ENCODE results near the gene GRHL1. TPM values are rescaled to one million over a fixed set of nuclear protein-coding genes. Genes with fewer than 3 reads are reported as not detected.

The GRHL1 gene
- total and polyA plus RNA-seq, 2 of the 8 experiments (the other 6 are each of a cell fraction or from before 2014, with no cell fraction given): 1.3 to 3.6 TPM

- Histone ChIP-seq H3K4me3 (ENCODE audit: extremely low read depth in 1 of 4, insufficient read depth in 2 of 4, low read depth in 3 of 4, low read length in 4 of 4) (no peak overlapping the region), H3K23me2 (ENCODE audit: low read depth, low read length) (no peaks in the 10 kb centered on the region), H2AFZ (ENCODE audit: low read length) (no peak overlapping the region)
- no peak for TF ChIP-seq FOSL1 (IDR thresholded peaks at IDR 0.05; ENCODE audit: insufficient read depth, low read depth, low read length)
- no peak for TF ChIP-seq POLR2AphosphoS5 (IDR thresholded peaks at IDR 0.05; ENCODE audit: low read depth, low read length)
Observed at GRCh38 chr2:9991829-9992273, 40.4 kb downstream of the GRHL1 start.

More at GRCh38 chr2:9991829-9992273, 40.4 kb downstream of the GRHL1 start:
- Histone ChIP-seq H2BK15ac (ENCODE audit: low read length) (no peak overlapping the region), H4K8ac (ENCODE audit: extremely low read depth, insufficient read depth, low read length) (no peak overlapping the region), H3K79me1 (ENCODE audit: low read depth, low read length) (no peaks in the 10 kb centered on the region), H2BK20ac (ENCODE audit: low read length) (no peak overlapping the region), H3K27ac (ENCODE audit: low read depth, low read length) (no peak overlapping the region), H2BK120ac (replicated peaks; ENCODE audit: low read depth, low read length) (no peak overlapping the region), H4K20me1 (replicated peaks in 1 of 2; ENCODE audit: control insufficient read depth in 1 of 2, insufficient read depth in 2 of 2, low read length in 2 of 2) (no peaks in the 10 kb centered on the region), H3K4me2 (ENCODE audit: insufficient read depth in 1 of 2, low read depth in 2 of 2, low read length in 2 of 2) (no peak overlapping the region), H3K14ac (ENCODE audit: insufficient read length) (no peak overlapping the region), H4K5ac (ENCODE audit: insufficient read length, low read depth, low read length) (no peak overlapping the region), H3K27me3 (replicated peaks in 1 of 4; ENCODE audit: control insufficient read depth in 3 of 4, extremely low read depth in 1 of 4, insufficient read depth in 3 of 4, low read length in 3 of 4) (no peaks in the 10 kb centered on the region), H2AK5ac (ENCODE audit: low read depth, low read length) (no peak overlapping the region), H4K91ac (replicated peaks; ENCODE audit: insufficient read length, low read length) (no peak overlapping the region), H3K56ac (replicated peaks; ENCODE audit: insufficient read length, low read depth, low read length) (no peak overlapping the region), H3K23ac (ENCODE audit: insufficient read length) (no peak overlapping the region), H3K4ac (replicated peaks; ENCODE audit: insufficient read length, low read depth, low read length) (no peak overlapping the region), H2BK12ac (ENCODE audit: low read depth, low read length) (no peak overlapping the region), H3K18ac (ENCODE audit: extremely low read depth, low read length) (no peak overlapping the region), H3K9ac (replicated peaks in 1 of 4; ENCODE audit: extremely low read depth in 1 of 4, low read depth in 3 of 4, low read length in 3 of 4) (no peak overlapping the region), H2BK5ac (ENCODE audit: low read depth, low read length) (no peak overlapping the region), H3K36me3 (ENCODE audit: control insufficient read depth in 2 of 4, insufficient read depth in 4 of 4, low read length in 3 of 4) (no peaks in the 10 kb centered on the region), H3K79me2 (ENCODE audit: control insufficient read depth in 1 of 2, insufficient read depth in 2 of 2, low read length in 2 of 2) (no peaks in the 10 kb centered on the region), H3K4me1 (replicated peaks in 1 of 4; ENCODE audit: control insufficient read depth in 3 of 4, insufficient read depth in 4 of 4, low read length in 3 of 4) (no peaks in the 10 kb centered on the region), H3K9me3 (ENCODE audit: insufficient read depth in 2 of 2, low read depth in 1 of 2, low read length in 1 of 2) (no peaks in the 10 kb centered on the region)
- DNase-seq (ENCODE audit: low read depth in 1 of 2, low spot score in 2 of 2) (no peak), FAIRE-seq (no peak)
- ChIA-PET CTCF (ENCODE audit: partially characterized antibody) (interaction anchor here (0.9 to 1.5 kb wide), 3 partner anchors 8 to 33 kb away, joined by 3 to 10 read pairs (median 5); no protein-coding TSS in a partner anchor), POLR2A (ENCODE audit: partially characterized antibody) (no interaction called here)
- 94% methylated on average over 6 of the region's 6 CpGs; no CpG with 5 or more reads in 1 of the 2 experiments for WGBS, 2 experiments (ENCODE audit: extremely low coverage in 1 of 2, insufficient coverage in 1 of 2, insufficient read length in 1 of 2, insufficient replicate concordance in 2 of 2, low coverage in 1 of 2, low lambda C conversion rate in 2 of 2, missing lambda C conversion rate in 1 of 2)

Data from H1 (cell line).